ENCODE results near the gene ZNF212.
"Not testable (repeated sequence)": the region's sequence is repeated elsewhere in the genome, so short reads cannot be mapped to it uniquely, and the experiment has no call there.

The ZNF212 gene

GRCh38 chr7:149218469-149219420, 20.7 kb upstream of the ZNF212 start:
- no peak for DNase-seq (ENCODE audit: low spot score)

GRCh38 chr7:149220534-149220933, 18.9 kb upstream of the ZNF212 start:
- DNase-seq (ENCODE audit: low spot score), result no peak

- DNase-seq (ENCODE audit: low spot score), result no peak
Measured at GRCh38 chr7:149223176-149223575, 16.3 kb upstream of the ZNF212 start.

- no peak for DNase-seq (ENCODE audit: low spot score)
Measured at GRCh38 chr7:149223761-149224160, 15.7 kb upstream of the ZNF212 start.

- no peak for DNase-seq (ENCODE audit: low spot score)
Measured at GRCh38 chr7:149224352-149224751, 15.1 kb upstream of the ZNF212 start.

GRCh38 chr7:149225106-149225505, 14.3 kb upstream of the ZNF212 start:
- DNase-seq (ENCODE audit: low spot score), result no peak

GRCh38 chr7:149225656-149226055, 13.8 kb upstream of the ZNF212 start:
- no peak for DNase-seq (ENCODE audit: low spot score)

GRCh38 chr7:149226366-149226765, 13.1 kb upstream of the ZNF212 start:
- not testable (repeated sequence) for DNase-seq (ENCODE audit: low spot score)

- DNase-seq (ENCODE audit: low spot score), result no peak
Measured at GRCh38 chr7:149226840-149227494, 12.5 kb upstream of the ZNF212 start.

GRCh38 chr7:149228831-149229471, 10.5 kb upstream of the ZNF212 start:
- no peak for DNase-seq (ENCODE audit: low spot score)

- no peak for DNase-seq (ENCODE audit: low spot score)
Measured at GRCh38 chr7:149229526-149229925, 9.9 kb upstream of the ZNF212 start.

GRCh38 chr7:149232362-149232761, 7.1 kb upstream of the ZNF212 start:
- DNase-seq (ENCODE audit: low spot score), result no peak

- DNase-seq (ENCODE audit: low spot score), result not testable (repeated sequence)
Measured at GRCh38 chr7:149233655-149234204, 5.7 kb upstream of the ZNF212 start.

- no peak for DNase-seq (ENCODE audit: low spot score)
Measured at GRCh38 chr7:149237502-149237901, 1.9 kb upstream of the ZNF212 start.

- no peak for DNase-seq (ENCODE audit: low spot score)
Measured at GRCh38 chr7:149238051-149238450, 1.4 kb upstream of the ZNF212 start.

GRCh38 chr7:149240637-149241036, 1.2 kb downstream of the ZNF212 start:
- DNase-seq (ENCODE audit: low spot score), result no peak

GRCh38 chr7:149241696-149242095, 2.2 kb downstream of the ZNF212 start:
- no peak for DNase-seq (ENCODE audit: low spot score)

GRCh38 chr7:149245244-149245643, 5.8 kb downstream of the ZNF212 start:
- no peak for DNase-seq (ENCODE audit: low spot score)

GRCh38 chr7:149245744-149246143, 6.3 kb downstream of the ZNF212 start:
- DNase-seq (ENCODE audit: low spot score), result no peak

- DNase-seq (ENCODE audit: low spot score), result no peak
Measured at GRCh38 chr7:149248777-149249176, 9.3 kb downstream of the ZNF212 start.

- not testable (repeated sequence) for DNase-seq (ENCODE audit: low spot score)
Measured at GRCh38 chr7:149250151-149250550, 10.7 kb downstream of the ZNF212 start.

GRCh38 chr7:149251518-149251917, 12.1 kb downstream of the ZNF212 start:
- DNase-seq (ENCODE audit: low spot score), result not testable (repeated sequence)

Measured in hematopoietic multipotent progenitor cell treated with erythropoietin and hydrocortisone succinate and interleukin-3 and kit ligand, for 15 days (in vitro differentiated cells).